Hypothalamus (tissue), 51 donors: Measurements from ENCODE around the gene HOXB2.

Experiments
- DNase-seq, 51 donors: peaks; one replicate each; lab custom pipeline; 2025; lab: John Stamatoyannopoulos, UW

Gene HOXB2

GRCh38 chr17:48500435-48501426 is 44.2 kb downstream of the HOXB2 start:
- no peak for DNase-seq

- no peak for DNase-seq
Observed at GRCh38 chr17:48499735-48500434, 45.0 kb downstream of the HOXB2 start.

- DNase-seq: no peak
Observed at GRCh38 chr17:48499248-48499647, 45.7 kb downstream of the HOXB2 start.

GRCh38 chr17:48498164-48498850 is 46.6 kb downstream of the HOXB2 start:
- DNase-seq: no peak

GRCh38 chr17:48497103-48497502 is 47.8 kb downstream of the HOXB2 start:
- DNase-seq: no peak

GRCh38 chr17:48494335-48494734 is 50.6 kb downstream of the HOXB2 start:
- no peak for DNase-seq
